ENCODE measurements around the gene ODF2.
"Not testable (repeated sequence)": the region's sequence is repeated elsewhere in the genome, so short reads cannot be mapped to it uniquely, and the experiment has no call there.

ODF2 gene

DNA sequence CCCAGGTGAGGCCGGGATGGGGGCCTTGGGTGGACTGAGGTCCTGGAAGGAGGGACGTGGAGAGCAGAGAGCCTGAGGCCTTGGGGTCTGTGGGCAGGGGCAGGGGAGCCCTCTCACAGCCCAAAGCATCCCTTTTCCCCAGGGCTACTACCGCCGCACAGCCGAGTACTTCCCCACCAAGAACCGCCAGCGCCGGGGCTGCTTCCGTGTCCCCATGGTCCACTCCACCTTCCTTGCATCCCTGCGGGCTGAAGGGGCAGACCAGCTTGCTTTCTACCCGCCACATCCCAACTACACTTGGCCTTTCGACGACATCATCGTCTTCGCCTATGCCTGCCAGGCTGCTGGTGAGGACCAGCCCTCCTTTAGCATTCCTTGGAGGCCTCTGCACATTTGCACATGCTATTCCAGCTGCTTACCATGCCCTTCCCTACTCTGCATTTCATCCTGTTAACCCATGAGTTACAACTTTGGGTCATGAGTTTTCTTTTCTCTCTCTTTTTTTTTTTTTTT lies 31.5 kb upstream of the ODF2 start:
- DNase-seq: no peak

DNA sequence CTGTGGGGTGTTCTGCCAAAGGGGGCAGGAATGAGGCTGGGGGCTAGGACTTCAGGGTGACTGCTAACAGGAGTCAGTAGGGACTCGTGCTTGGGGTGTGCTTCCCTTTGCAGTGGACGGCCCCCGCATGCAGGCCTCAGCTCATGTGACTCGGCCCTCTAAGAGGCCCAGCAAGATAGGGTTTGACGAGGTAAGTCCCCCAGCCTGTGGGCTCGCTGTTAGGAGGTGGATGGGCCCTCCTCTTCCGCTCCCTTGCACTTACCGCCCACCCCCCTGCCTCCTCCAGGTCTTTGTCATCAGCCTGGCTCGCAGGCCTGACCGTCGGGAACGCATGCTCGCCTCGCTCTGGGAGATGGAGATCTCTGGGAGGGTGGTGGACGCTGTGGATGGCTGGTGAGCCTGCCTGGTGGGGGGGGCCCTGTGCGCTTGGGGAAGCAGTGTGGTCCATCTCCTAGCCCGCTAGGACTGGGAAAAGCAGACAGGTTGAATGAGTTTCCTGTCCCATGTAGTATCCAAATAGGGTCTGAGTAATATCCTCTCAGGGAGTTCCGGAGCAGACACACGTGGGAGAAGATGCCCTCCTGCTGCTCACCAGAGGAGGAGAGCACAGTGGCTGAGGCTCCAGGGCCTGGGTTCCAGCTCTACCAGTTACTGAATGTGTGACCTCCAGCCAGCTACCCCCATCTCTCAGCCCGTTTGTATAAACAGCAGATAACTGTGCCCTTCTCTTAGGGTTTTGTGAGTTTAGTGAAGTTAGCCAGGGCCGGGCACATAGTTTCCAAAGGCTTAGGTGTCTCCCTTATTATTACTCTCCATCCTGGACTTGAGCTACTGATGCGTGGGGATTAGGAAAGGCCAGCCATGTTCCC lies 26.9 kb upstream of the ODF2 start:
- DNase-seq: no peak

- DNase-seq: peak; percentile 70
These were observed 26.2 kb upstream of the ODF2 start for GRCh38 chr9:128429513-128430086.

DNA sequence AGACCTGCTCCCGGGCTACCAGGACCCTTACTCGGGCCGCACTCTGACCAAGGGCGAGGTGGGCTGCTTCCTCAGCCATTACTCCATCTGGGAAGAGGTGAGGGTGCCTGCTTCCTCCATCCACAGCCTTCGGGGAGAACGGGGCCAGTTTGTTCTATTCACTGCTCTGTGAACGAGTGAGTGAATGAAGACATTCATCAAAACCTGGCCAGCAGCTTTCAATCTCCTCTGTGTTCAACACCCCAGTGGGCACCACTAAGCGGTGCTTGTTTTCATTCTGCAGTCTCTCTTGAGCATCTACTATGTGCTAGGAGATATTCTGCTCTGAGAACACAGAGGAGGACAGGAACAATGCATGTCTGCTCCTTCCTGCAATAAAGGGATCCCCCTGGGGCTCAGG lies 24.6 kb upstream of the ODF2 start:
- no peak for DNase-seq

DNA sequence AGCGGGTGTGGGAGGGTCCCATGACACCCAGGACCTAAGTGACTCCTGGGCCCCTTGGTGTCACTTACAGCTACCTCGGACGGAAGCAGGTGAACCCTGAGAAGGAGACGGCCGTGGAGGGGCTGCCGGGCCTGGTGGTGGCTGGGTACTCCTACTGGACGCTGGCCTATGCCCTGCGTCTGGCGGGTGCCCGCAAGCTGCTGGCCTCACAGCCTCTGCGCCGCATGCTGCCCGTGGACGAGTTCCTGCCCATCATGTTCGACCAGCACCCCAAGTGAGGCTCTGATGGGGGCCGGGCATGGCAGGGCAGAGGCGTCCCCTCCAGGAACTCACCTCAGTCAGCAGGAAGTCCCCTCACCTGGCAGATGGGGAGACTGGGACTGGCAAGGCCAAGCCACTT lies 21.5 kb upstream of the ODF2 start:
- DNase-seq: no peak

DNA sequence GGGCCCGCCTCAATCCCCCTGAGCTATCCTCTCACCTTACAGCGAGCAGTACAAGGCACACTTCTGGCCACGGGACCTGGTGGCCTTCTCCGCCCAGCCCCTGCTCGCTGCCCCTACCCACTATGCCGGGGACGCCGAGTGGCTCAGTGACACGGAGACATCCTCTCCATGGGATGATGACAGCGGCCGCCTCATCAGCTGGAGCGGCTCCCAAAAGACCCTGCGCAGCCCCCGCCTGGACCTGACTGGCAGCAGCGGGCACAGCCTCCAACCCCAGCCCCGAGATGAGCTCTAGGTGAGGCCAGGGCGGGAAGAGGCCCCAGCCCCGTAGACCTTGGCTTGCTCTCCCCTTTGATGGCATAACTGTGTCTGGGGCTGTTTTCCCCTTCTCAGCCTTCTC lies 20.2 kb upstream of the ODF2 start:
- DNase-seq: no peak

DNA sequence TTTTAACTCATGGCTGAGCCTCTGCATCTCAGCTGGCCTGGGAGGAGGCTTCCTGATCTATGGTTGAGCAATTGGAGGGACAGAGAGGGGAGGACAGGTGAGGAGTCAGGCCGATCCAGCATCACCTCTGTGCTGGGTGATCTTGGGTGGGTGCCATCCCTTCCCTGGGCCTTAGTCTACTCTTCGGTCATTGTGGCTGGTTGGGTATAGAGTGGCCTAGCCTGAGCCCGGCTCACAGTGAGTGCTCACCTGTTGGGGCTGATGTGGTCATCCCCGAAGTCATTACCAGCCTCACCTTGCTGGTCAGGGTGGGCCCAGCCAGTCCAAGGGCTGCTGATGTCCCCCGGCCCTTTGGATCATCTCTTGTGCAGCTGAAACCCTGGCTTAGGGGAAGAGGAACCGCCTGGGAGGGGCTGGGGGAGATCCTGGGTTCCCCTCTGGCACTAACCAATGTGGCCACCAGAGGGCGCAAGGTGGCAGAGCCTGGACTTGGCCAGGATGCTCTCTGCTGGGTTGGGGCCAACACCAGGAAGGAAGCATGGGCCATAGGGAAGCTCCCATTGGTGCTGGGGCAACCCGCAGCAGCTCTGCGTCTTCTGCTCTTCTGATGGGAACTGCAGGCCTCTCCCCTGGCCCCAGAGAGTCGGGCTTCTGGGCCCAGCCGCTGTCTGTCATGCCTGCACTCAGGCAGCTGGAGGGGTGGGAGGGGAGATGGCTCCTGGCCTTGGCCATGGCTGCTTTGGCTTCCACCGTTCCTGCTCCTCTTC lies 17.3 kb upstream of the ODF2 start:
- peak; percentile 68 for DNase-seq

DNA sequence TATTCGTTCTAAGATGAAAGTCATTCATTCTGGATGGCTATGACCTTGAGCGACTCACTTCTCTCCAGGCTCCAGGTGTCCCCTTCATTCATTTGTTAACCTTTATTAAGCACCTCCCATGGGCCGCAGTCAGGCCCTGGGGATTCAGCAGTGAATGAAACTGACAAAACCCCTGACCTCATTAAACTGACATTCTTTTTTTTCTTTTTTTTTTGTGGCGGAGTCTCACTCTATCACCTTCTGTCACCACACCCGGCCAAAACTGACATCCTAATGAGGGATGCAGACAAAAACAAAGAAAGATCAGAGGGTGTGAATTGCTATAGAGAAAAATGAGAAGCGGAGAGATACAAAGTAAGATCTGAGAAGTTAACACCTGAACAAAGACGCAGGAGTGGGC lies 16.5 kb upstream of the ODF2 start:
- no peak for DNase-seq

GRCh38 chr9:128442150-128442549 lies 13.7 kb upstream of the ODF2 start:
- no peak for DNase-seq

DNA sequence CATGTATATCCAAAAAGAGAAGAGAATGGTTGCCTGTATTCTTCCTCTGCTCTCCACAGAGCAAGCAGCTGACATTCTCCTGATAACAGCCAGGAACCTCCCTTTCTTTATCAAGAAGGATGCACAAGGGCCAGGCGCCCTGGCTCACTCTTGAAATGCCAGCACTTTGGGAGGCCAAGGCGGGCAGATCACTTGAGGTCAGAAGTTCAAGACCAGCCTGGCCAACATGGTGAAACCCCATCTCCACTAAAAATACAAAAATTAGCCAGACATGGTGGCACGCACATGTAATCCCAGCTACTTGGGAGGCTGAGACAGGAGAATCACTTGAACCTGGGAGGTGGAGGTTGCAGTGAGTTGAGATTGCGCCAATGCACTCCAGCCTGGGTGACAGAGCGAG lies 9.3 kb upstream of the ODF2 start:
- not testable (repeated sequence) for DNase-seq

DNA sequence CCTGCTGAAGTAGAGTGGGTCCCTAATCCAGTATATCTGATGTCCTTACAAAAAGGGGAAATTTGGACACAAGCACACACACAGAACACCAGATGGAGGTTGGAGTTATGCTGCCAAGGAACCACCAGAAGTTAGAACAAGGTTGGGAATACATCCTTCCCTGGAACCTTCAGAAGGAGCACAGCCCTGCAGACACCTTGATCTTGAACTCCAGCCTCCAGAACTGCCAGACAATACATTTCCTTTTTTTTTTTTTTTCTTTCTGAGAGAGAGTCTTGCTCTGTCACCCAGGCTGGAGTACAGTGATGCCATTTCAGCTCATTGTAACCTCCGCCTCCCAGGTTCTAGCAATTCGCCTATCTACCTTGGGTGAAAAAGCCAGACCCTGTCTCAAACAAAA lies 7.1 kb upstream of the ODF2 start:
- DNase-seq: no peak

GRCh38 chr9:128454991-128455390 lies 815 bp upstream of the ODF2 start:
- DNase-seq: no peak

DNA sequence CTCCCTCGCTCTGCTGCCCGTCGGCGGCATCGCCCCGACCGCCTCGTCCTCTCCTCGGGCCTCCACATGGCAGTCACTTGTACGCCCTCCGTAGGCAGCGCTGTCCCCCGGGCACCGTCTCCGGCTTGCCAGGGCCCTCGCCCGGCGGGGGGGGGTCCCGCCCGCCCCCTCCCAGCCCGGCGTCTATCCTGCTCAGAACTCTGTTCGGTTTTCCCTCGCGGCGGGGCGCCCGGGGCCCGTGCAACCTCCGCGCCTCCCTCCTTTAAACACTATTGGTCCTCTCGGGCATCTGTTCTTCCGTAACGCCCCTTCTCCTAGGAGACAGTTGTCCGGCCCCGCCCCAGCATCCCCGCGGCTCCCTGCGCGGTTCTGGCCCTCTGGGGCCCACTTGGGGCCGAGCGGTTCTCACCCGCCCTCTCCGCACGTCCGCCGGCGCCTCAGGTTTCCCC lies 831 bp downstream of the ODF2 start:
- peak; percentile 13 for DNase-seq

- no peak for DNase-seq
These were observed 1.4 kb downstream of the ODF2 start for GRCh38 chr9:128457207-128457606.

- no peak for DNase-seq
These were observed 3.2 kb downstream of the ODF2 start for GRCh38 chr9:128459011-128459410.

DNA sequence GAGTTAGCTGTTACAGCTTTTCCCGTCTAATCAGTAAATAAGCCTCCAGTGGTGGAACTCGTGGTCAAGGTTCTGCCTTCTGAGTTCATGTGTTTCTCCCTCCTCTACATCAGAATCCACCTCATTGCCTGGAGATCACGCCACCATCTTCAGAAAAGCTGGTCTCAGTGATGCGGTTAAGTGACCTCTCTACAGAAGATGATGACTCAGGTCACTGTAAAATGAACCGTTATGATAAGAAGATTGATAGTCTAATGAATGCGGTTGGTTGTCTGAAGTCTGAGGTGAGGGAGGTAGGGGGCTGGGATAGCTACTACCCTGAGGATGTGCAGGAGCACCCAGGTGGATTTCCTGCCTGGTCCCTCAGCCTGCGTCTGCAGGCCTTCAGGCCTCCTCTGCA lies 13.3 kb downstream of the ODF2 start:
- DNase-seq: no peak

DNA sequence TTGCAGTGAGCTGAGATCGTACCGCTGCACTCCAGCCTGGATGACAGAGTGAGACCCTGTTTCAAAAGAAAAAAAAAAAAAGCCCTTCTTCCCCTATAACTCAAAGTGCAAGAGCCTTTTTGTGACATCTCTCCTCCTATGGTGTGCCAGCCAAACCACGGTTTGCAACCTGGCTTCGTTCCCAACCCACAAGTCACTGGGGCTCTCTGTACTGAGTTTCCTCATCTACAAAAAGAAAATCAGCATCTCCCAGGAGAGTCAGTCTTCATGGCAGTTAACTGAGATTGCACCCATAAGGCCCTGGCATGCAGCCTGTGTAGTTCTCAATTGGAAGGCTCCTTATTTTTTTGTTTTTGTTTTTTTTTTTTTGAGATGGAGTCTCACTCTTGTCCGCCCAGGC lies 14.8 kb downstream of the ODF2 start:
- DNase-seq: no peak

- DNase-seq: no peak
These were observed 17.3 kb downstream of the ODF2 start for GRCh38 chr9:128473104-128473503.

DNA sequence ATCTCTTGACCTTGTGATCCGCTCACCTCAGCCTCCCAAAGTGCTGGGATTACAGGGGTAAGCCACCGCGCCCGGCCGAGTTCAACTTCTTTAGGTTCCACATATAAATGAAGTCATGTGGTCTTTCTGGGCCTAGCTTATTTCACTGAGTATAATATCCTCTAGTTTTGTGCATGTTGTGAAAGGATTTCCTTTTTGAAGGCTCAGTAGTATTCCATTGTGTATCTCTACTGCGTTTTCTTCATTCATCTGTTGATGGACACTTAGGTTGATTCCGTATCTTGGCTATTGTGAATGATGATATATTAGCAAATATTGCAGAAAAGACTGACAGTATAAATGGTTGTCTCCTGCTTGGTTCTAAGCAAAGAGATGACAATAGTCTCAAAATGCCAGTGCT lies 20.1 kb downstream of the ODF2 start:
- no peak for DNase-seq

GRCh38 chr9:128479262-128479661 lies 23.5 kb downstream of the ODF2 start:
- DNase-seq: no peak

DNA sequence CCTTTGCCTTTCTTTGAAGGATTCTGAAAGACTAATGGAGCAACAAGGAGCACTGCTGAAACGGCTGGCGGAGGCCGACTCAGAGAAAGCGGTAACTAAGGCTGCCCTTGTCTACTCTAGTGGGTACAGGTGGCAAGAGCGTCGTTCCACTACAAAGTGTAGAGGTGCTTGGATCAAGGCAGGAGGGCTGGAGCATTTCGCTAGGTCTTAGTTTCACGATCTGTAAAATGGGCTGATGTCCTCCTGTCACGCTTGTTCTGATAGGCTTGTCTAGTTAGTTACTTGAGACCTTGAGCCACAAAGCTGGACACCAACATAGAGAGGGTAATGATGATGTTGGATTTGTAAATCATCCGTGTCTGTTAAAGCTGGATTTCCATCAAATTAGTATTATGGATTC lies 25.8 kb downstream of the ODF2 start:
- no peak for DNase-seq

GRCh38 chr9:128482186-128482585 lies 26.4 kb downstream of the ODF2 start:
- no peak for DNase-seq

DNA sequence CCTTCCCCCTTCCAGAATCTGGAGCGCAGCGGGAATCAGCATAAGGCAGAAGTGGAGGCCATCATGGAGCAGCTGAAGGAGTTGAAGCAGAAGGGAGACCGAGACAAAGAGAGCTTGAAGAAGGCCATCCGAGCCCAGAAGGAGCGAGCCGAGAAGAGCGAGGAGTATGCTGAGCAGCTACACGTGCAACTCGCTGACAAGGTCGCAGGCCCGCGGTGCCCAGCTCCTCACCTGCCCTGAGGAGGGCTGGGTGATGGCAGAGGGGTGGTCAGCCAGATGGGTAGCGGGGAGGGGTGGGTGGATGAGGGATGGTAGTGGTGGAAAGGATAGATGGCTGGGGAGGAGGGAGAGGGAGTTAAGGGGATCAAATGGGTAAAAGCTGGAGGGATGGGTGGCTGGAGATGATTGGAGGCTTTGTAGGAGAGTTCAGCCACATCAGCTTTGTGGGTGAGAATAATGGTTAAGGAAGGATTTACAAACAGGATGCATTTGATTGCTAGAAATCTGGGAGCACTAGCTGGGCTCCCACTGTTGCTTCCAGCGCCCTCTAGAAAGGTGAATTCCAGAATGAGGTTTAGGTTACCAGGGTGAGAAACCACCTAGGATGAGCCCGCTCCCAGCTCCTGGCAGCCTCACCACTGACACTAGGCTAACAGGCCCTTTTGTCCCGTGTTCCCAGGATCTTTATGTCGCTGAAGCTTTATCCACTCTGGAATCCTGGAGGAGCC lies 29.0 kb downstream of the ODF2 start:
- DNase-seq: no peak

Measured in NCI-H1694 treated with DMSO at 0.1 percent for 48 hours (cell line).